ENCODE measurements around the gene UBR4. TPM values are rescaled to one million over a fixed set of nuclear protein-coding genes. Genes with fewer than 3 reads are reported as not detected.

The UBR4 gene
- total RNA-seq, 1 donor: 136 TPM

DNA sequence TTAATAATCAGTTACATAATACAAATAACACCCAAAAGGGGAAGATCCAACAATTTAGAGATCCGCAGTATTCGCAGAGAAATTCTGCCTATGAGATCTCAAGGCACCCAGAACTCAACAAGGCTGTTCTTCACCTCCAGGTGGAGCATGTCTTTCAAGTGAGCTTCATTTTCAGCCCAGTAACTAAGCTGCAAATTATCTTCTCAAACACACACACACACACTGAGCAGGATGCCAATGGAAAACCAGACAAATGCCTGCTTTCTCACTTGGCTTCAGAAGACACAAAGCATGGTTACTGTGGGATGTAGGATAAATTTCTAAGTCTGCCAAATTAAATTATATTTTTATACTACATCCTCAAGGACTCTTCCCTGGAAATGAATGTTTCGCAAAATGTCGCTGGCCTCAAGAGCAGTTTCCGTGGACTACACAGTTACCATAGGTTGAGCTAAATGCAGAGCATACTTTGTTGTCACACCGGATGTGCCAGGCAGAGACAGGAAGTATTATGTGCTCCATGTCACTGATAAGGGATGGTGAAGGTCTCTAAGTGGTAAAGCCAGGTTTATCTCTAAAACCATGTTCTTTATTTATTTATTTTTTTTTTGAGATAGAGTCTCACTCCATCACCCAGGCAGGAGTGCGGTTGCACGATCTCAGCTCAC lies 30.3 kb downstream of the UBR4 start:
- DNase-seq (ENCODE audit: low read depth): peak; percentile 34
- TF ChIP-seq, protein P1, sequence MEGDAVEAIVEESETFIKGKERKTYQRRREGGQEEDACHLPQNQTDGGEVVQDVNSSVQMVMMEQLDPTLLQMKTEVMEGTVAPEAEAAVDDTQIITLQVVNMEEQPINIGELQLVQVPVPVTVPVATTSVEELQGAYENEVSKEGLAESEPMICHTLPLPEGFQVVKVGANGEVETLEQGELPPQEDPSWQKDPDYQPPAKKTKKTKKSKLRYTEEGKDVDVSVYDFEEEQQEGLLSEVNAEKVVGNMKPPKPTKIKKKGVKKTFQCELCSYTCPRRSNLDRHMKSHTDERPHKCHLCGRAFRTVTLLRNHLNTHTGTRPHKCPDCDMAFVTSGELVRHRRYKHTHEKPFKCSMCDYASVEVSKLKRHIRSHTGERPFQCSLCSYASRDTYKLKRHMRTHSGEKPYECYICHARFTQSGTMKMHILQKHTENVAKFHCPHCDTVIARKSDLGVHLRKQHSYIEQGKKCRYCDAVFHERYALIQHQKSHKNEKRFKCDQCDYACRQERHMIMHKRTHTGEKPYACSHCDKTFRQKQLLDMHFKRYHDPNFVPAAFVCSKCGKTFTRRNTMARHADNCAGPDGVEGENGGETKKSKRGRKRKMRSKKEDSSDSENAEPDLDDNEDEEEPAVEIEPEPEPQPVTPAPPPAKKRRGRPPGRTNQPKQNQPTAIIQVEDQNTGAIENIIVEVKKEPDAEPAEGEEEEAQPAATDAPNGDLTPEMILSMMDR (IDR thresholded peaks at IDR 0.05; ENCODE audit: insufficient read depth, low read length): peak; percentile 27

DNA sequence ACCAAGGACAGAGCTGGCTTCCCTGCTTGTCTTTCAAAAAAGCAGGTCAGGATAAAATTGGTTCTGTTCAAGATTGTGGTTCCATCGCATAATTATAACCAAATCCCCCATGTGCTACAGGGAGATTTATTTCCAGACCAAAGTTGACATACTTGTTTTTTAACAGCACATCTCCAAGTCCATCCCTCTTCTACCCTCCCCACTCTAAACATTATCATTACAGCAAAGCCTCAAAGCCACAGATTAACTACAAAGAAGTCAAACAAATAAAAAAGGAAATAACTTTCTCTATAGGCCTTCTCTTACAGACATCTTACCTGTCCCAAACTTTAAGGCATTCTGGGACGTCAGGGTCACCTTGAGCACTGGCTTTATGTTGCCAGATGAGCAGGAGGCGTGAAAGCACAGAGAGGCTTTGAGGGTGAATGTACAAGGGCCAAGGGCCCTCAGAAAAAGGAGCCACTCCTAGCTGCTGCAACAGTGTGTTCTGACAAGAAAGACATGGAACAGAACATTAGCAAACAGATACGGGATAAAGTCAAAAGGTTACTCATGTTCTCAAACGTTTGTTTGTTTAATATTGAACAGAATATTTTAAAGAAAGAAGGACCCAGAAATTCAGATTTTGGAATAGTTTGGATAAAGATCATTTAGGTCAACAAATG lies 31.2 kb downstream of the UBR4 start:
- H3K4me3 ChIP-seq (ENCODE audit: low read depth, low read length): no peak overlapping the region
- TF ChIP-seq, protein P1 (IDR thresholded peaks at IDR 0.05; ENCODE audit: insufficient read depth, low read length): no peak

More for the DNA sequence above, 30.3 kb downstream of the UBR4 start:
- H3K4me3 ChIP-seq (ENCODE audit: low read depth, low read length): no peak overlapping the region

DNA sequence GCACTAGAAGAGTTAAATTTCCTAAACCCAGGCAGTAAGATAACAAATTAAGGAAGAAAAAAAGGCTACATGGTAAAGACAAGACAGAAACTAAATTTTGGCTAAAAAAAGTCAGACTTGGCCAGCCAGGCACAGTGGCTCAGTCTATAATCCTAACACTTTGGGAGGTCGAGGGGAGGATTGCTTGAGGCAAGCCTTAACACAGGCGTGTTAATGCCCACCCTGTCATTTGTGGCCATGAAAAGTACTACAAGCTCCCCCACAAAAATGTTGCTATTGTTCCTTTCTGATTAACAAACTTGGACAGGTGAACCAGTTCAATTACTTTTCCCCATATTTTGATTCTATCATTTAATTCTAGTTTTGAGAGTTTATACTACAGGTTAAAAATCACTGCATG lies 32.3 kb downstream of the UBR4 start:
- no peak overlapping the region for H3K4me3 ChIP-seq (ENCODE audit: low read depth, low read length)
- no peak for DNase-seq (ENCODE audit: low read depth)
- TF ChIP-seq, protein P1 (IDR thresholded peaks at IDR 0.05; ENCODE audit: insufficient read depth, low read length): no peak

More for the DNA sequence above, 31.2 kb downstream of the UBR4 start:
- DNase-seq (ENCODE audit: low read depth): no peak

DNA sequence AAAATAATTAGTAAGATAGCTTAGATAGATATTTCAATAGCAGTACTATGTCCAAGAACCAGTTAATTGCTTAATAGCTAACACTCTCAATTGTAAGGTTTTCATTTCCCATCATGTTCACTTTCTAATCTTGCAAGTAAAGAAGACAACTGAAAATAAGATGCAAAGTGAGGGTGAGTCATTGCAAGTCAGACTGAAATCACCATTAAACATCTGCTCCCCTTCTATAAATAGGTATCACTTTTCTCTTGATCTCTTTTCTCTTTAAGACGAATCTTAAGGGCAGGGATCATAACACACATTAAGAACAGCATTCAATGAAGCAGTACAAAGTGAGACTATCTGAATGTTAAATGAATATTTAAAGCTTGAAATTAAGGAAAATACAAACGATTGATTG lies 40.4 kb downstream of the UBR4 start:
- TF ChIP-seq, protein P1 (IDR thresholded peaks at IDR 0.05; ENCODE audit: insufficient read depth, low read length): no peak
- no peak overlapping the region for H3K4me3 ChIP-seq (ENCODE audit: low read depth, low read length)
- DNase-seq (ENCODE audit: low read depth): peak; percentile 19

DNA sequence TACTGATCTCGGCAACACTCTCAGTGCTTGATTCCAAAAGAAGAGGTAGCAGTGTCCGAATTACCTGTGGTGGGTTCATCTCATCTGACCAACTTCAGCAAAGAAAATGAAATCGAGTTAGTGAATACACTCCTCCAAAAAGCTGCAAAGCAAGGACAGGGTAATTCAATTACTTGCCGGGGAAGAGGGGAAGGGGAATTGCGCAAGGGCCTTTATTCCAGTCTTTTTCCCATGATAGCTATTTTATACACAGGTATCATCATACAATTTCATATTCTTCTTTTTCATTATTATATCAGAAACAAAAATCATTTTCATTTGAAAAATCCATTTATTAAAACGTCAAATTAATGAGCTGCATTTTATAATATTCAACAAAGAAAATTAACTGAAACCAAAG lies 42.9 kb downstream of the UBR4 start:
- TF ChIP-seq, protein P1 (IDR thresholded peaks at IDR 0.05; ENCODE audit: insufficient read depth, low read length): no peak
- no peak for DNase-seq (ENCODE audit: low read depth)
- H3K4me3 ChIP-seq (ENCODE audit: low read depth, low read length): no peak overlapping the region

DNA sequence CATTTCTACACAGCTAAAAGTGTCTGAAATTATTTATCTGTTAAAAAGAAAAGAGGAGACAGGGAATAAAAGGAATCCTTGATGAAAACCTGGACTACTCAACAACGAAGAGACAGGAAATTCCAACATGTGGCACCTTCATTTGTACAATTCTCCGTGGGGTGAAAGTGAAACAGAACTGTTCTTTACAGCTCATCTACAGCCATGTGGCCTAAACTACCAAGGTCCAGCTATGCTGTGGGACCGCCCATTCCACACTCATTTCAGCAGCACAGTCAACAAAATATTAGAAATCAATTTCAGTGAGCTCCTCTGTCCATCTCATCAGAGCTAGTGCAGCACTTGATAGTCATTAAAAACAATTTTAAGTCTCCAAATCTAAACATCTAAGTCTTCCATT lies 44.0 kb downstream of the UBR4 start:
- TF ChIP-seq, protein P1 (IDR thresholded peaks at IDR 0.05; ENCODE audit: insufficient read depth, low read length): no peak
- DNase-seq (ENCODE audit: low read depth): no peak
- H3K4me3 ChIP-seq (ENCODE audit: low read depth, low read length): no peak overlapping the region

Measured in fibroblast of the aortic adventitia (primary cell).